ENCODE measurements around the gene ENKUR. TPM values are rescaled to one million over a fixed set of nuclear protein-coding genes. Genes with fewer than 3 reads are reported as not detected.

The ENKUR gene
- total RNA-seq, 1 experiment from 2014 or later: not detected

- CTCF ChIA-PET: no interaction called here
- DNase-seq: no peak
- Histone ChIP-seq H3F3A (ENCODE audit: low read length, unreplicated experiment) (no peaks in the 10 kb centered on the region), H3K4me3 (ENCODE audit: low read length) (no peak overlapping the region), H2AFZ (ENCODE audit: low read length) (no peak overlapping the region), H3K27me3 (ENCODE audit: low read length) (no peaks in the 10 kb centered on the region), H3K27ac (ENCODE audit: low read length) (no peak overlapping the region), H3K36me3 (ENCODE audit: low read depth, low read length) (no peaks in the 10 kb centered on the region), H3K9me2 (replicated peaks; ENCODE audit: low read length) (no peaks in the 10 kb centered on the region), H3K9me3 (ENCODE audit: low read length) (no peaks in the 10 kb centered on the region), H3K79me2 (ENCODE audit: low read length) (no peaks in the 10 kb centered on the region), H3K9ac (ENCODE audit: low read length) (no peak overlapping the region), H4K20me1 (ENCODE audit: low read length) (no peaks in the 10 kb centered on the region), H3K4me2 (ENCODE audit: low read length) (no peak overlapping the region), H3K4me1 (ENCODE audit: insufficient read depth, low read length) (no peaks in the 10 kb centered on the region)
- ATAC-seq: no peak
- no peak for TF ChIP-seq EZH2 (IDR thresholded peaks at IDR 0.05; ENCODE audit: low read length, unreplicated experiment)
- TF ChIP-seq CTCF (conservative IDR thresholded peaks at IDR 0.05; ENCODE audit: low read depth, low read length): no peak
- no peak for TF ChIP-seq EZH2phosphoT487 (IDR thresholded peaks at IDR 0.05; ENCODE audit: borderline replicate concordance, low read length)
- POLR2A ChIA-PET (ENCODE audit: unreplicated experiment): no interaction called here
- intact Hi-C loops (cut with micrococcal nuclease): no loop called here
- BruUV-seq (replicated peaks): no TSS peak
These were observed 32.8 kb downstream of the ENKUR start for GRCh38 chr10:24983130-24983529.

DNA sequence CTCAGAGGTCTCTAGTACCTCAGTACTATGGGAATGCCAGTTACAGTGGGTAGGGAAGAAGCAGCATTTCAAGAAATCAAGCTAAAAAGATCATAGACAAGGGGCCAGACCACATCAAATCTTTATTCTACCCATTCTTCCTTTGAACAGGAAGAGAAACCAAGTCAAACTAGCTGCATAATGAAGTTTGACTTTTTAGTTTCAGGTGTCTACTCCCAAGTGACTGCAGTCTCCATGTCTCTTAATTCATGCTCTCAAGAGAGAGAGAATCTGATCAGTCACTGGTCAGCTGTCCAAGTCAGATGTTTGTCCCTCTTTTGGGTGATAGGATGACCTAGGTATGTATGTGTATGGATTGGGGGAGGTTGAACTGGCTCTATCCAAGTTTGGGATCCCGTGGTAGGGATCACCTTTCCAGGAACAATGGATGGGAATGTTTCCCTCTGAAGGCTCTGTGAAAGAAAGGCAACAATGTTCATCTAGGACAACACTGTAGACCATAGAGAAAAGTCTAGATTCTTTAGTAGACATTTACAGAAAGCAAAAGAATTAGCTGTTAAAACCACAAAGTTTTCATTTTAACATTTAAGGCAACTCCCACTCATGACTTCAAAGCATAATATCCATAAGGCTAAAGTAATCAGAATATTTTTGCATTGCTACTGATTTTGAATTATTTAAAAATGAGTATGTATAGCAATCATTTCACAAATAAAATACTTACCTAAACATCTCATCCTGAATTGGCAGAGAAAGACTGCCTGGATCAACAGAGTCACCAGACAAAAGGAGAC is 33.4 kb downstream of the ENKUR start:
- TF ChIP-seq EZH2 (IDR thresholded peaks at IDR 0.05; ENCODE audit: low read length, unreplicated experiment) (no peak), CTCF (conservative IDR thresholded peaks at IDR 0.05; ENCODE audit: low read depth, low read length) (no peak), EZH2phosphoT487 (IDR thresholded peaks at IDR 0.05; ENCODE audit: borderline replicate concordance, low read length) (no peak)
- H4K20me1 ChIP-seq (ENCODE audit: low read length): no peaks in the 10 kb centered on the region
- ChIA-PET CTCF (no interaction called here), POLR2A (ENCODE audit: unreplicated experiment) (no interaction called here)
- H2AFZ ChIP-seq (ENCODE audit: low read length): no peak overlapping the region
- DNase-seq (no peak), ATAC-seq (no peak)
- H3K4me3 ChIP-seq (ENCODE audit: low read length): no peak overlapping the region
- H3K4me2 ChIP-seq (ENCODE audit: low read length): no peak overlapping the region
- no peak overlapping the region for H3K27ac ChIP-seq (ENCODE audit: low read length)
- BruUV-seq (replicated peaks): no TSS peak
- H3K4me1 ChIP-seq (ENCODE audit: insufficient read depth, low read length): no peaks in the 10 kb centered on the region
- H3K36me3 ChIP-seq (ENCODE audit: low read depth, low read length): no peaks in the 10 kb centered on the region
- H3K79me2 ChIP-seq (ENCODE audit: low read length): no peaks in the 10 kb centered on the region
- intact Hi-C loops (cut with micrococcal nuclease): no loop called here
- H3K9me2 ChIP-seq (replicated peaks; ENCODE audit: low read length): no peaks in the 10 kb centered on the region
- H3K9me3 ChIP-seq (ENCODE audit: low read length): no peaks in the 10 kb centered on the region
- H3K27me3 ChIP-seq (ENCODE audit: low read length): no peaks in the 10 kb centered on the region
- H3F3A ChIP-seq (ENCODE audit: low read length, unreplicated experiment): no peaks in the 10 kb centered on the region
- no peak overlapping the region for H3K9ac ChIP-seq (ENCODE audit: low read length)

- no peak overlapping the region for H3K9ac ChIP-seq (ENCODE audit: low read length)
- H3K27me3 ChIP-seq (ENCODE audit: low read length): no peaks in the 10 kb centered on the region
- BruUV-seq (replicated peaks): no TSS peak
These were observed 34.7 kb downstream of the ENKUR start for GRCh38 chr10:24981161-24981710.

More at GRCh38 chr10:24981161-24981710, 34.7 kb downstream of the ENKUR start:
- no peak for DNase-seq
- H3K27ac ChIP-seq (ENCODE audit: low read length): no peak overlapping the region
- H2AFZ ChIP-seq (ENCODE audit: low read length): no peak overlapping the region
- H3K79me2 ChIP-seq (ENCODE audit: low read length): no peaks in the 10 kb centered on the region
- ChIA-PET POLR2A (ENCODE audit: unreplicated experiment) (no interaction called here), CTCF (no interaction called here)
- no peak overlapping the region for H3K4me2 ChIP-seq (ENCODE audit: low read length)
- no peak for ATAC-seq
- H3K36me3 ChIP-seq (ENCODE audit: low read depth, low read length): no peaks in the 10 kb centered on the region
- no peaks in the 10 kb centered on the region for H3K9me2 ChIP-seq (replicated peaks; ENCODE audit: low read length)
- no peak overlapping the region for H3K4me3 ChIP-seq (ENCODE audit: low read length)
- TF ChIP-seq EZH2phosphoT487 (IDR thresholded peaks at IDR 0.05; ENCODE audit: borderline replicate concordance, low read length) (no peak), CTCF (conservative IDR thresholded peaks at IDR 0.05; ENCODE audit: low read depth, low read length) (no peak), EZH2 (IDR thresholded peaks at IDR 0.05; ENCODE audit: low read length, unreplicated experiment) (no peak)
- no peaks in the 10 kb centered on the region for H3F3A ChIP-seq (ENCODE audit: low read length, unreplicated experiment)
- no peaks in the 10 kb centered on the region for H3K4me1 ChIP-seq (ENCODE audit: insufficient read depth, low read length)
- H4K20me1 ChIP-seq (ENCODE audit: low read length): no peaks in the 10 kb centered on the region
- intact Hi-C loops (cut with micrococcal nuclease): no loop called here
- H3K9me3 ChIP-seq (ENCODE audit: low read length): no peaks in the 10 kb centered on the region

Measured in PC-3 (cell line).